Caki2 (cell line): ENCODE results near the gene TPCN2. TPM values are rescaled to one million over a fixed set of nuclear protein-coding genes. Genes with fewer than 3 reads are reported as not detected.
"Not testable (repeated sequence)": the region's sequence is repeated elsewhere in the genome, so short reads cannot be mapped to it uniquely, and the experiment has no call there.

ENCODE experiments used
- DNase-seq: peaks from one replicate; pipeline ENCODE4 v3.0.0-alpha.2; 2015; ENCODE audit warnings: low read depth
- in situ Hi-C: cut with HindIII; loops from 2 replicates; pipeline ENCODE4 v1.10.0; 2016; ENCODE audit warnings: low sequenced_read_pairs, low pct_unique_long_range_greater_than_20kb, mixed read lengths
- total RNA-seq: library from RNA; depleted of rRNA; stranded (reverse); fragments of >200 nt; shearing (Covaris generic); gene quantifications from 2 replicates; pipeline ENCODE4 v1.2.3, GENCODE V29; 2014; ENCODE audit warnings: low replicate concordance

TPCN2 gene
- total RNA-seq, 1 experiment from 2014 or later = 4.2 TPM

GRCh38 chr11:69140635-69141034, 91.9 kb downstream of the TPCN2 start:
- no peak for DNase-seq
- in situ Hi-C loops = no loop called here

GRCh38 chr11:69141742-69142141, 93.0 kb downstream of the TPCN2 start:
- in situ Hi-C loops = no loop called here
- no peak for DNase-seq

DNA sequence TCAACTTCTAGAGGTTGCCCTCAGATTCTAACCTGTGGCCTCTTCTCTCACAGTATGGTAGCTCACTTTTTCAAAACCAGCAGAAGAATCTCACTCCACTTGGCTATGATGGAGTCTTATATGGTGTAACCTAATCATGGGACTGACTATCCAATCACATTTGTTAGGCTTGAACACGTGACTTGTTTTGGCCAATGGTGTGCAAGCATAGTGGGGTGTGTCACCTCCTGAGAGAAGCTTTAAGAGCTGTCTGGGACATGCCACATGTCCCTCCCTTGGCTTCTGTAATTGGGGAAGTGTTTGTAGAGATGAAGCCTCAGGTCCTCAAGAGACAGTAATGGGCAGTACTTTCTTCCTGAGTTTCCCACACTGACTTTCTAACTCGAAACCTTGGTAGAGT, 94.2 kb downstream of the TPCN2 start:
- in situ Hi-C loops = no loop called here
- no peak for DNase-seq

GRCh38 chr11:69144316-69145049, 95.8 kb downstream of the TPCN2 start:
- in situ Hi-C loops = no loop called here
- no peak for DNase-seq

- in situ Hi-C loops = no loop called here
Observed at GRCh38 chr11:69145050-69145380, 96.3 kb downstream of the TPCN2 start.

DNA sequence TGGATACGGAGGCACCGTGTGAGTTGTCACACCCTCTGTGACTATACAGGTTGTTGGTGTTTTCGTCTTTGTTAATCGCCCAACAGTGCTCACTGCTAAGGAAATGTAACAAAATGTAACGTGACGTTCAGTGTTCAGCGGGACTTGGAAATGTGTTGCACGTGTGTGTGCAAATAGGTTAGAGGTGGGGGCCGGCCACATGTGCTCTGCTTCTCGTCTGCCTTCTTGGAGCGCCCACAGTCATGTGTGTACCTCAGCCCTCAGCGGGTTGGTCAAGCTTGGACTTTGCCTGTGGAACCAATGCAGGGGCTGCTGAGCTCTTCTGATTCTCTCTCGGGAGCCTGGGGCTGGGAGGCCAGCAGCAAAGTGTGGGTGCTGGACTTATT, 99.6 kb downstream of the TPCN2 start:
- in situ Hi-C loops = no loop called here
- no peak for DNase-seq

More at GRCh38 chr11:69145050-69145380, 96.3 kb downstream of the TPCN2 start:
- no peak for DNase-seq

DNA sequence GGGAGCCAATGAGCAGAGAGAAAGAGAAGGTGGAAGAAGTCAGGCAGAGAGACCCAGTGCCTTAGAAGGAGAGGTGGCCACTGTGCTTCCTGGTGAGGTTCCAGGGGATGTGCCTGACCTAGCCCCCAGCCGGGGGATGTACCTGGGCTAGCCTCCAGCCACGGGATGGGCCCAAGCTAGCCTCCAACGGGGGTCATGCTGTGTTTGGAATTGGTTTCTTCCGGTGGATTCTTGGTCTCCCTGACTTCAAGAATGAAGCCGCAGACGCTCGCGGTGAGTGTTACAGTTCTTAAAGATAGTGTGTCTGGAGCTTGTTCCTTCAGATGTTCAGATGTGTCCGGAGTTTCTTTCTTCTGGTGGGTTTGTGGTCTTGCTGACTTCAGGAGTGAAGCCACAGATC, 100.1 kb downstream of the TPCN2 start:
- no peak for DNase-seq
- in situ Hi-C loops = no loop called here

DNA sequence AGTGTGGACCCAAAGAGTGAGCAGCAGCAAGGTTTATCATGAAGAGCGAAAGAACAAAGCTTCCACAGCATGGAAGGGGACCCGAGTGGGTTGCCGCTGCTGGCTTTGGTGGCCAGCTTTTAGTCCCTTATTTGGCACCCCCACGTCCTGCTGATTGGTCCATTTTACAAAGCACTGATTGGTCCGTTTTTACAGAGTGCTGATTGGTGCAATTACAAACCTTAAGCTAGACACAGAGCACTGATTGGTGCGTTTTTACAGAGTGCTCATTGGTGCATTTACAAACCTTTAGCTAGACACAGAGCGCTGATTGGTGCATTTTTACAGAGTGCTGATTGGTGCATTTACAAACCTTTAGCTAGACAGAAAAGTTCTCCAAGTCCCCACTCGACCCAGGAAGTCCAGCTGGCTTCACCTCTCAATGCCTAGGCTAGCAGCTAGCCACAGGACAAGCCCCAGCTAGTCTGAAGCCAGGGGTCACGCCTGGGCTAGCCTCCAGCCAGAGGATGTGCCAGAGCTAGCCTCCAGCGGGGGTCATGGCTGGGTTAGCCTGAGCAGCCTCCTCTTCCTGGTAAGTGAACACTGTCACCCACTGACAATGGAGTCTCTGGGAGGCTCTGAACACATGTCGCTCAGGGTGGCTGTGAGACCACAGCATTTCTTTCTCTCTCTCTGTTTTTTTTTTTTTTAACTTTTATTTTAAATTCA, 100.8 kb downstream of the TPCN2 start:
- in situ Hi-C loops, DNase-seq: not testable (repeated sequence)

DNA sequence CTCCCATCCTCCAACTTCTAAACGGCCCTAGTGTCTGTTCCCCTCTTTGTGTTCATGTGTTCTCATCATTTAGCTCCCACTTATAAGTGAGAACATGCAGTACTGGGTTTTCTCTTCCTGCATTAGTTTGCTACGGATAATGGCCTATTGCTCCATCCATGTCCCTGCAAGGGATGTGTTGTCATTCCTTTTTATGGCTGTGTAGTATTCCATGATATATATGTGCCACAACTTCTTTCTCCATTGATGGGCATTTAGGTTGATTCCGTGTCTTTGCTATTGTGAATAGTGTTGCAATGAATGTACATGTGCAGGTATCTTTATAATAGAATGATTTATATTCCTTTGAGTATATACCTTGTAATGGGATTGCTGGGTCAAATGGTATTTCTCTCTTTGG, 101.4 kb downstream of the TPCN2 start:
- in situ Hi-C loops = no loop called here
- no peak for DNase-seq

- DNase-seq = no peak
- in situ Hi-C loops = no loop called here
Observed at GRCh38 chr11:69151836-69152235, 103.1 kb downstream of the TPCN2 start.

DNA sequence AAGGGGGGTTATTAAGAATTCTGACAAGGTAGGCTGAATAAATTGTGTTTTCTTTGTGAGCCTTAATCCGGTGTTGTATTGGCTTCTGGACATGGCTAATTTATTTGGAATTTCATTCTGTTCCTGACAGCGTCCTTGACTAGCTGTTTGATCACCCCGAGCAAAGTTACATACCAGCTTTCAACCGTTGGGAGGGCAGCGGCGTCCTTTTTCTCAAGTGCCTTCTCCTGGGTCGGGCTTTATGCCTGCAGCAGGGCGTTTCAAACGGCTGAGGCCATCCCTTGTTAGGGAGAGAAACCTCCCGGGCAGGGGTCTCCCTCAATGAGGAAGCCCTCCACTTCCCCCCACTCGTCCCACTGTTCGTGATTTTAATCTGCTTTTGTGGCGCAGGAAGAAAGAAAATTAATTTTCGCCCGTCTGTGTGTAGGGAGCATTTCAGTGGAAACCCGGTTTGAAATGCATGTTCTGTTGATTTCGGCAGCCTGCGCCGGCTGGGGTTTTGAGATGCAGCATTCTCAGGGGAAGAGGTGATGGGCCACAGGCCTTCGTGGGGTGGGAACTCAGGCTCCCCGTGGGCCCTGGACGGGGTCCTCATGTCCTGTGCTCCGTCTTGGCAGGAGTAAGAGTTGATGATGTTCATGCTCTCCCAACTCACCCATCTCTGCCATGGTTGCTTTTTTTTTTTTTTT, 104.1 kb downstream of the TPCN2 start:
- in situ Hi-C loops = no loop called here
- no peak for DNase-seq

DNA sequence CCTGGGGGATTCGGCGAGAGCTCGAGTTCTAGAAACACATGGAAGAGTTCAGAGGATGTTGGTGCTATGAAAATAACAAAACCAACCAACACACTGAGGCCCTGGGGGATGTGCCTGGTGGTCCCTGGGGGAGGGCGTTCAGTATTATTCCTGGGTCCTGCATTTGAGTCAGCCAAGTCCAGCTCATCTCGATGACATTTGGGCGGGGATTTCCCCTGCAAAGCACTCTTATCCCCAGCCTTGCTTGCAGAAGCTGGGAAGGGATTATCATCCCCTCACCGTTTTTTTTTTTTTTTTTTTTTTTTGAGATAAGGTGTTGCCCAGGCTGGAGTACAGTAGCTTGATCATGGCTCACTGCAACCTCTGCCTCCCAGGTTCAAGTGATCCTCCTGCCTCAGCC, 104.9 kb downstream of the TPCN2 start:
- DNase-seq = no peak
- in situ Hi-C loops = no loop called here

DNA sequence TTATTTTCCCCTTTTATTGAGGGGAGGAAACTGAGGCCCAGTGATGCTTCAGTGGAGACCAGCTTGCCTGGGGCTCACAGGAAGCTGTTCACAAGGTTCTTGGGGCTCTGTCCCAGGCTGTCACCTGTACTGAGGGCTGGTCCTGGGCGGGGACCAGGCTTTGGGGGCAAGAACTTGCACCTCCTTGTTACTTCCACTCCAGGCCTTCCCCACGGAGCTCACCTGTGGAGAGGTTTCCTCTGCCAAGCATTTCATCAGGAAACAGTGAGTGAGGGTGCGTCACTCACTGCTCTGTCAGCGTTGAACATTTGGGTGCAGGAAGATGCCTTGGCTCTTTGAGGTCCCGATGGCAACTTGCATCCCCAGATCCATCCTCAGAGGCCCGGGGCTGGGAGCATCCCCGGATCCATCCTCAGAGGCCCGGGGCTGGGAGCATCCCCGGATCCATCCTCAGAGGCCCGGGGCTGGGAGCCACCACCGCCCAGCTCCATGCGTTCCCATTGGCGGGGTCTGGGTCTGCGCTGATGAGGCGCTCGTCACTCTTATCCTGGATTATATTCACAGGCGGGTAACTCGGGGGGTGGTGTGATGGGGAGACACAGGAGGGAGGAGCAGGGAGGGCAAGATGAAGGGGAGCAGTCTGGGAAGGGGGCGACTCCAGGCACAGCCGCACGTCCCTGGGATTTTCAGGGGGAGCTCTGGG, 105.6 kb downstream of the TPCN2 start:
- in situ Hi-C loops = no loop called here

DNA sequence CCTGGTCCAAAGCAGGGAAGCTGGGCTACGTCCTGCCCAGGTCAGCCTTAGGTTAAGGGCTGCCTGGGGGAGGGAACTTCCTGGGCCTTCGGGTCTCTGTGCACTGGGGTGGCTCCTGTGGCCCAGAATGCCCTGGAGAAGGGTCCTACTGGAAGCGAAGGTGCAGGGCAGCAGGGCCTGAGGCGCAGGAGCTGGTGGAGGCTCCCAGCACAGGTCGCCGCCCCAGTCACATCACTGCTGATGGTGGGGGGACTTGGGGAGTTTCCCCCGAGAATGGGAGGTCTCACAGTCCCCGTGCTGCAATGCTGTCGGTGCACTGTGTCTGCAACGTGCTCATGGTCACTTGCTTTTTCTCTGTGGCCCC, 106.2 kb downstream of the TPCN2 start:
- DNase-seq = no peak
- in situ Hi-C loops = no loop called here

More for the DNA sequence above, 105.6 kb downstream of the TPCN2 start:
- DNase-seq = no peak

- in situ Hi-C loops = no loop called here
Observed at GRCh38 chr11:69155302-69156234, 106.8 kb downstream of the TPCN2 start, which contains the start of gene SMIM38. Gene SMIM38, plus strand, starts transcription at chr11:69155935. Its CDS starts 1,912 bp downstream, at chr11:69157847.

DNA sequence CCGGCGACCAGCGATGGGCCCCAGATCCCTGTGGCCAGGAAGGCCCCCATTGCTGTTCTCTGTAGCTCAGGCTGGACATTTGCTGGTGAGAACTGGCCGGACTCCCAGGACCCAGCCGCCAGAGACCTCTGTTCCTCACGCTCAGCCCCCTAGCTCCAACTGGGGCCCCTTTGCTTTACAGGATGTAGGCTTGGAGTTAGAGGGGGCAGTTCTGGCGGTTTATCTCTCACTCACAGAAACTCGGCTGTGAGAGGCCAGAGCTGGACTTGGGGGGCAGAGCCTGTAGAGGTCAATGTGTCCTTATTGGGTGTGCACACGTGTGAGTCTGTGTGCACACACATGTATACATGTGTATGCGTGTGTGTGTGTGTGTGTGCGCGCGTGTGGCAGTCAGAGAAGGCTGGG, 107.5 kb downstream of the TPCN2 start:
- no peak for DNase-seq
- in situ Hi-C loops = no loop called here

More at GRCh38 chr11:69155302-69156234, 106.8 kb downstream of the TPCN2 start, which contains the start of gene SMIM38:
- DNase-seq = no peak

GRCh38 chr11:69156673-69157155, 108.0 kb downstream of the TPCN2 start:
- in situ Hi-C loops = no loop called here
- no peak for DNase-seq
